Measurements from ENCODE around the gene NCKAP5L. TPM values are rescaled to one million over a fixed set of nuclear protein-coding genes. Genes with fewer than 3 reads are reported as not detected.

Gene NCKAP5L
- total RNA-seq: 10 to 100 TPM; 21.2 to 24.1 TPM
- 28.0 TPM for polyA plus RNA-seq (2013, experiment 1 of 2)
- polyA plus RNA-seq (2013, experiment 2 of 2): 25.4 TPM
- long read RNA-seq, experiment 1, partial matches to known transcripts: 5 of 7 reads
- long read RNA-seq, experiment 1, other reads (novel, unspliced or antisense): 2 of 7 reads
- long read RNA-seq, experiment 2, full-length matches to known transcripts: 14 of 30 reads
- long read RNA-seq, experiment 2, partial matches to known transcripts: 14 of 30 reads
- long read RNA-seq, experiment 2, other reads (novel, unspliced or antisense): 2 of 30 reads
- long read RNA-seq, experiment 3, full-length matches to known transcripts: 3 of 12 reads
- long read RNA-seq, experiment 3, partial matches to known transcripts: 5 of 12 reads
- long read RNA-seq, experiment 3, other reads (novel, unspliced or antisense): 4 of 12 reads
- long read RNA-seq, experiment 4: 0 reads

- 0 to 2% methylated on average over 6 to 58 of the region's 61 CpGs for WGBS, 2 experiments (ENCODE audit: insufficient coverage in 1 of 2, insufficient read length in 1 of 2)
- H3K4me1 ChIP-seq (ENCODE audit: control insufficient read depth, insufficient read depth, low read length): peaks cover 19% of the 10 kb centered on the region
- peak within 1 kb of the TSS; percentile 95 for H3K27ac Mint-ChIP-seq
These were observed at the start of gene NCKAP5L for GRCh38 chr12:49828133-49829091. Gene NCKAP5L, minus strand, starts transcription at chr12:49828413. Its CDS starts 24,369 bp downstream, at chr12:49804044.

GRCh38 chr12:49877066-49877465 is 48.9 kb upstream of the NCKAP5L start:
- Histone ChIP-seq H3K9ac (ENCODE audit: extremely low read depth, low read length, poor library complexity, severe bottlenecking) (no peak overlapping the region), H3K36me3 (ENCODE audit: control insufficient read depth, insufficient read depth, low read length) (no peaks in the 10 kb centered on the region), H3K9me3 (ENCODE audit: control insufficient read depth, low read length) (no peaks in the 10 kb centered on the region), H3K4me1 (ENCODE audit: control insufficient read depth, insufficient read depth, low read length) (peaks cover 7% of the 10 kb centered on the region), H3K27ac (ENCODE audit: low read depth, low read length) (no peak overlapping the region), H3K4me3 (ENCODE audit: low read length) (no peak overlapping the region), H3K27me3 (ENCODE audit: control insufficient read depth, insufficient read depth, low read length, poor library complexity, severe bottlenecking) (no peaks in the 10 kb centered on the region)
- Mint-ChIP-seq H3K4me1 (peaks cover 6% of the 10 kb centered on the region), H3K9me3 (peaks cover 14% of the 10 kb centered on the region), H3K36me3 (ENCODE audit: low read depth) (no peaks in the 10 kb centered on the region), H3K4me3 (no peak overlapping the region), H3K27me3 (ENCODE audit: insufficient read depth) (peaks cover 3% of the 10 kb centered on the region), H3K27ac (no peak overlapping the region)
- 71 to 100% methylated on average over 1 to 5 of the region's 5 CpGs for whole genome bisulfite sequencing, 2 experiments (ENCODE audit: insufficient coverage in 1 of 2, insufficient read length in 1 of 2)
- DNase-seq: peak; percentile 48
- no peak for TF ChIP-seq CTCF (conservative IDR thresholded peaks at IDR 0.05)

More at GRCh38 chr12:49828133-49829091, at the start of gene NCKAP5L:
- Histone ChIP-seq H3K27ac (ENCODE audit: low read depth, low read length) (peak within 1 kb of the TSS; percentile 86), H3K9me3 (ENCODE audit: control insufficient read depth, low read length) (no peaks in the 10 kb centered on the region), H3K9ac (ENCODE audit: extremely low read depth, low read length, poor library complexity, severe bottlenecking) (peak within 1 kb of the TSS; percentile 71), H3K36me3 (ENCODE audit: control insufficient read depth, insufficient read depth, low read length) (no peaks in the 10 kb centered on the region), H3K27me3 (ENCODE audit: control insufficient read depth, insufficient read depth, low read length, poor library complexity, severe bottlenecking) (no peaks in the 10 kb centered on the region), H3K4me3 (ENCODE audit: low read length) (peak within 1 kb of the TSS; percentile 88)
- peak within 1 kb of the TSS; percentile 71 for H3K4me3 Mint-ChIP-seq
- no peaks in the 10 kb centered on the region for H3K9me3 Mint-ChIP-seq
- H3K27me3 Mint-ChIP-seq (ENCODE audit: insufficient read depth): no peaks in the 10 kb centered on the region
- peak; percentile 100 for DNase-seq
- H3K36me3 Mint-ChIP-seq (ENCODE audit: low read depth): no peaks in the 10 kb centered on the region
- TF ChIP-seq CTCF (conservative IDR thresholded peaks at IDR 0.05): no peak
- H3K4me1 Mint-ChIP-seq: peaks cover 29% of the 10 kb centered on the region

GRCh38 chr12:49876070-49876469 is 47.9 kb upstream of the NCKAP5L start:
- Histone ChIP-seq H3K27ac (ENCODE audit: low read depth, low read length) (no peak overlapping the region), H3K4me1 (ENCODE audit: control insufficient read depth, insufficient read depth, low read length) (no peaks in the 10 kb centered on the region), H3K27me3 (ENCODE audit: control insufficient read depth, insufficient read depth, low read length, poor library complexity, severe bottlenecking) (no peaks in the 10 kb centered on the region), H3K4me3 (ENCODE audit: low read length) (no peak overlapping the region), H3K9me3 (ENCODE audit: control insufficient read depth, low read length) (no peaks in the 10 kb centered on the region), H3K9ac (ENCODE audit: extremely low read depth, low read length, poor library complexity, severe bottlenecking) (no peak overlapping the region), H3K36me3 (ENCODE audit: control insufficient read depth, insufficient read depth, low read length) (no peaks in the 10 kb centered on the region)
- Mint-ChIP-seq H3K9me3 (peaks cover 14% of the 10 kb centered on the region), H3K27ac (no peak overlapping the region), H3K4me1 (no peaks in the 10 kb centered on the region), H3K36me3 (ENCODE audit: low read depth) (no peaks in the 10 kb centered on the region), H3K27me3 (ENCODE audit: insufficient read depth) (peaks cover 3% of the 10 kb centered on the region), H3K4me3 (no peak overlapping the region)
- TF ChIP-seq CTCF (conservative IDR thresholded peaks at IDR 0.05): no peak
- peak; percentile 33 for DNase-seq
- 88 to 91% methylated on average over 3 of the region's 3 CpGs for WGBS, 2 experiments (ENCODE audit: insufficient coverage in 1 of 2, insufficient read length in 1 of 2)
